ENCODE data around the gene POLR1A. TPM values are rescaled to one million over a fixed set of nuclear protein-coding genes. Genes with fewer than 3 reads are reported as not detected.

Gene POLR1A
- total RNA-seq, 1 donor from 2014 or later, result 67.6 TPM

GRCh38 chr2:86021396-86022378 is 84.0 kb downstream of the POLR1A start:
- DNase-seq (ENCODE audit: low spot score), result no peak

- DNase-seq (ENCODE audit: low spot score), result peak; percentile 62
These were observed 84.7 kb downstream of the POLR1A start for GRCh38 chr2:86020984-86021383.

GRCh38 chr2:86019121-86019520 is 86.6 kb downstream of the POLR1A start:
- no peak for DNase-seq (ENCODE audit: low spot score)

GRCh38 chr2:86017901-86018896 is 87.5 kb downstream of the POLR1A start:
- peak; percentile 66 for DNase-seq (ENCODE audit: low spot score)

GRCh38 chr2:86016581-86016980 is 89.1 kb downstream of the POLR1A start:
- DNase-seq (ENCODE audit: low spot score), result no peak

- no peak for DNase-seq (ENCODE audit: low spot score)
These were observed 90.0 kb downstream of the POLR1A start for GRCh38 chr2:86015699-86016098.

- DNase-seq (ENCODE audit: low spot score), result no peak
These were observed 90.7 kb downstream of the POLR1A start for GRCh38 chr2:86015006-86015405.

GRCh38 chr2:86014493-86014892 is 91.2 kb downstream of the POLR1A start:
- DNase-seq (ENCODE audit: low spot score), result no peak

GRCh38 chr2:86012007-86012712 is 93.5 kb downstream of the POLR1A start:
- DNase-seq (ENCODE audit: low spot score), result no peak

- no peak for DNase-seq (ENCODE audit: low spot score)
These were observed 94.2 kb downstream of the POLR1A start for GRCh38 chr2:86011449-86011941.

GRCh38 chr2:86010083-86010482 is 95.6 kb downstream of the POLR1A start:
- no peak for DNase-seq (ENCODE audit: low spot score)

- DNase-seq (ENCODE audit: low spot score), result no peak
These were observed 99.2 kb downstream of the POLR1A start for GRCh38 chr2:86006524-86006923.

GRCh38 chr2:86003967-86004366 is 101.7 kb downstream of the POLR1A start:
- no peak for DNase-seq (ENCODE audit: low spot score)

GRCh38 chr2:86003104-86003503 is 102.6 kb downstream of the POLR1A start:
- no peak for DNase-seq (ENCODE audit: low spot score)

- DNase-seq (ENCODE audit: low spot score), result no peak
These were observed 103.3 kb downstream of the POLR1A start for GRCh38 chr2:86002375-86002774.

GRCh38 chr2:86001326-86001725 is 104.4 kb downstream of the POLR1A start:
- DNase-seq (ENCODE audit: low spot score), result no peak

GRCh38 chr2:86000938-86001312 is 104.8 kb downstream of the POLR1A start:
- DNase-seq (ENCODE audit: low spot score), result no peak

- no peak for DNase-seq (ENCODE audit: low spot score)
These were observed 105.4 kb downstream of the POLR1A start for GRCh38 chr2:86000131-86000937.

GRCh38 chr2:85999061-85999831 is 106.4 kb downstream of the POLR1A start:
- DNase-seq (ENCODE audit: low spot score), result no peak
